ENCODE data around the gene USP36. TPM values are rescaled to one million over a fixed set of nuclear protein-coding genes. Genes with fewer than 3 reads are reported as not detected.

Gene USP36
- total RNA-seq, 1 experiment from 2014 or later = 28.8 TPM

DNA sequence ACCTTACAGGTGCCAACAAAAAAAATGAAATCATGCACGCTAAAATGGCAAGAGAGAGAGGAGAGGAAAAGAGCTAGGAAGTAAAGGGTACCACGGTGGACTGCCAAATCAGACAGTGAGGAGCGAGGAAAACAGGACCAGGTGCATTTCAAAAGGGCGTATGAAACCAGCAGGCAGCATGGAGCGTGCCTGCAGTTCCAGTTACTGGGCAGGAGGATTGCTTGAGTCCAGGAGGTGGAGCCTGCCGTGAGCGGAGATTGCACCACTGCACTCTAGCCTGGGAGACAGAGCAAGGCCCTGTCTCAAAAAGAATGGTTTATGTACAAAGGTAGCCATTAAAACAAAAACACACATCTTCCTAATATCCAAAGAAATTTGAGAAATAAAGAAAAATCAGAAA lies 16.4 kb downstream of the USP36 start:
- no peak for DNase-seq (ENCODE audit: low read depth)
- in situ Hi-C loops (cut with HindIII; ENCODE audit: low pct_unique_long_range_greater_than_20kb, low sequenced_read_pairs) = no loop called here

DNA sequence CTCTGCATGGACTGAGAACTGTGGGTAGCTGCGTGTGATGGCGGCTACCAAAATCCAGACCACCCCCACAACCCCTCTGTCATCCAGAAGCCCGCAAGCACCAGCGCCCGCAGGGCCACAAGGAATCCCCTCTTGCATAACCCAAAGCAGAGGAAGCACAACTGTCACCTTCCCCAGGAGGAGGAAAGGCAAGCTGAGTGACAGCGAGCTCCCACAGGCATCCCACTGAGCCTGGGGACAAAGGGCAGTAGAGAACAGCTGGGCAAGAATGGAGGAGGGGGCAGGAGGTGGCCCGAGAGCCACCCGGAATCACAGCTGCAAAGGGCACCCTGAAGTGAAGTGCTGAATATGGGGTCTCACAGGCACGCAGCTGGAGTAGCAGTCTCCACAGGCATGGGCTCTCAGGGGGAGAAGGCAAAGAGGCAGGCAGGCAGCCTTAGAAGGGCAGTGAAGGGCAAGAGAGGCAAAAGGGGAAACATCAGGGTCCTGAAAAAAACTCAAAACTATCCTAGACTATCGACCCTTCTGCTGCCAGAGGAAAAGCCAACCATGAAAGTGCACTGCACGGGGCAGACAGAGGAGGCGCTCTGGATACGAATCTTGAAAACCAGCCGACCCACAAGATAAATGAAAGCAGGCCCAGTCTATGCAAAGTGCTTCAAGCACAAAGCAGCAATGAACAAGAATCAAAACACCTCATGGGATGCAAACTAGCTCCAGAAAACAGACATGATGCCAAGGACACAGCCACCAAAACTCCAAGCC lies 17.1 kb downstream of the USP36 start:
- DNase-seq (ENCODE audit: low read depth) = no peak
- in situ Hi-C loops (cut with HindIII; ENCODE audit: low pct_unique_long_range_greater_than_20kb, low sequenced_read_pairs) = no loop called here

DNA sequence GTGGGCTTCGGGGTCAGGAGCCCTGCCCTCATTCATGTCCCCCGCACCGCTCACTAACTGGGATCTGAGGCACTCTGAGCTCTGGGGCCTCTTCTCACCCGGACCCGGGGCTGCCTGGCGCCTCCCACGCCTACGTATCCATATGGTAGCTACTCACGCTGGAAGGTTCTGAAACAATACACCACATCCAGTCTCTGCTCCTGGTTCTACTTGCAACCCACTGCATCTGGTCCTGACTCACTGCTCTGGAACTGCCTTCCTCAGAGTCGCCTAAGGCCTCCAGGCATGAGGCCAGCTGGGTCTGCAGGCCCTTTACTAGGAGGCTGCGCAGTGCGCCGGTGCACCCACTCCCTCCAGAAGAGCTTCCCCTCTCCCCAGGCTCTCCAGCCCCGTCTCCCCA lies 18.1 kb downstream of the USP36 start:
- no peak for DNase-seq (ENCODE audit: low read depth)
- in situ Hi-C loops (cut with HindIII; ENCODE audit: low pct_unique_long_range_greater_than_20kb, low sequenced_read_pairs) = no loop called here

DNA sequence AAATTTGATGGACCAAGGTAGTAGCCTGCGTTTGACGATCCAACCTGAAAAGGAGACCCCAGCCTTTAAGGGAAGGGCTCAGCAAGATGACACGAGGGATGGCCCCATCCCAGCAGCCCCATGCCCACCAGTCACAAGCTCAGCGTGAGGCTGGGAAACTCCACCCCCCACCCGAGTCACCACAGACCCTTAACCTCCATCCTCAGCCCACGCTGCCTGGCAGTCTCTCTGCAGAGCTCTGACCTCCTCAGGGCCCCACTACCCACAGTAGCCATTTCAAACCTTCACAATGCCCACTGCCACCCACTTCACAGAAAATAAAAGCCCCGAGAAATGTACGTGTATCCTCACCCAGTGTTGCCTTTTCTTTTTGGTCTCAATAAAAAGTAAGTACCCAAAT lies 18.7 kb downstream of the USP36 start:
- no peak for DNase-seq (ENCODE audit: low read depth)
- in situ Hi-C loops (cut with HindIII; ENCODE audit: low pct_unique_long_range_greater_than_20kb, low sequenced_read_pairs) = no loop called here

DNA sequence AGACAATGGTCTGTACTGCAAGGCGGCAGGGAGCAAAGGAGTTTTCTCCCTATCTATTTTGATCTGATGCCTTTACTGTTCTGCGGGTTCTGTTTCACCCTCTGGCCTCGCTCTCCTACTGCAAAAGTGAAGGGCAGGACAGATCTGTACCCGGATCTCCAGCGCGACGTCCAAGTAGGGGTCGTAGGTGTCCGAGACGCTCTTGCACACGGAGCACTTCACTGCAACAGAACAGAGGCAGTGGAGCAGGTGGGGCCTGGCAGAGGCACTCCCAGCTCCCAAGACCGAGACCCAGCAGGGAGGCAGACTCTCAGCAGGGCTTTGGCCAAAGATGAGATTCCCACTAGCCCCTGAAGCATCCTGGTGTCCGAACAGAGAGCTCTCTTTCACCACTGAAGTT lies 19.8 kb downstream of the USP36 start:
- no peak for DNase-seq (ENCODE audit: low read depth)
- in situ Hi-C loops (cut with HindIII; ENCODE audit: low pct_unique_long_range_greater_than_20kb, low sequenced_read_pairs) = no loop called here

DNA sequence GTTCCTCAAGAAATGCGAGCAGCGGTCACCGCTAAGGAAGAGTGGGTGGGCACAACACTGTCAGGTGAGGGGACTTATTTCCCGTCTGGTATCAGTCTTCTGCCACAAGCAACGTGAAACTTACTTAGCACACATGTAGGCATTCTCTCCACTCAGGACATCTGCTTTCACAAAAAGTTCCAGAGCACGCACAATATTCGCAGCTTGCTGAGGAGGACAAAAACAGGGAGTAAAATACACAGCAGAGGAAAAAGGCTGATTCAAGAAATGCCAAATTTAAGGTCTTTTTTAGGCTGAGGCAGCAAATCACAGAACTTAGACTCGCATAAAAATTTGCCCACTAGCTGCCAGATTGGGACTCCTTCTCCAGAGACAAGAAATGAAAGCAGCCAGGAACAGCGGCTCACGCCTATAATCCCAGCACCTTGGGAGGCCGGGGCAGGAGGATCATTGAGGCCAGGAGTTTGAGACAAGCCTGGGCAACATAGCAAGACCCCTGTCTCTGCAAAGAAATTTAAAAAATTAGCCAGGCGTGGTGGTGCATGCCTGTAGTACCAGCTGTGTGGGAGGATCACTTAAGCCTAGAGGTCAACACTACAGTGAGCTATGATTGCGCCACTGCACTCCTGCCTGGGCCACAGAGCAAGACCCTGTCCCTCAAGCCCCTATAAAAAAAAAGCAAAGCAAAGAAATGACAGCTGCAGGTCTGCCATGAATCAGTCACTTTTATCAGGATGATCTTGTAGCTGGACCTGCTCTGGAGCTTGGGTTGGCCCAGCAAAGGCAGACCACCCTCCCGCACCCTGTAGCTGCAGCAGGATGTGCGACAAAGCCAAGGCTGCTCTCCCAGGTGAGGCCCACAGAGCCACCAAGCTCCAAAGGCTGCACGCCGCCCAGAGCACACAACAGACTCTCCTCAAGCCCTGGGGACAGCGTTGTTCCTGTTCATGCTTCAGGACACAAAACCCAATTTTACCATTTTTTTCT lies 20.5 kb downstream of the USP36 start:
- in situ Hi-C loops (cut with HindIII; ENCODE audit: low pct_unique_long_range_greater_than_20kb, low sequenced_read_pairs) = no loop called here
- no peak for DNase-seq (ENCODE audit: low read depth)

DNA sequence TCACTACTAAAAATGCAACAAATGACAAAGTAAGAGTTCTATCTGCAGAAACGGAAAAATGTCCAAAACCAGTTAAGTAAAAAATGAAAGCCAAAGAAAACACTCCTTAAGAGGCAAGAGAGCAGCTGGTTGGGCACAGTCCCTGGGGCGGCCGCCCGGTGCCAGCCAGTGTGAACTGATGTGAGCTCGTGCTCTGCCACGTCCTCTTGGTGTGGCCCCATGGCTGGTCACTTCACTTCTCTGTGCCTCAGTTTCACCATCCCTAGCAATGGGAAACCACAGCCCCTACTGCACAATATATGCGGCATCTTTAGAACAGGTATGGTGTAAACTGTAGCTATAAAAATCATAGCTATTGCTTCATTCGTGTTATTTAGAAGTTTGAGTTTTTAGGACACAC lies 21.2 kb downstream of the USP36 start:
- in situ Hi-C loops (cut with HindIII; ENCODE audit: low pct_unique_long_range_greater_than_20kb, low sequenced_read_pairs) = no loop called here
- DNase-seq (ENCODE audit: low read depth) = no peak

DNA sequence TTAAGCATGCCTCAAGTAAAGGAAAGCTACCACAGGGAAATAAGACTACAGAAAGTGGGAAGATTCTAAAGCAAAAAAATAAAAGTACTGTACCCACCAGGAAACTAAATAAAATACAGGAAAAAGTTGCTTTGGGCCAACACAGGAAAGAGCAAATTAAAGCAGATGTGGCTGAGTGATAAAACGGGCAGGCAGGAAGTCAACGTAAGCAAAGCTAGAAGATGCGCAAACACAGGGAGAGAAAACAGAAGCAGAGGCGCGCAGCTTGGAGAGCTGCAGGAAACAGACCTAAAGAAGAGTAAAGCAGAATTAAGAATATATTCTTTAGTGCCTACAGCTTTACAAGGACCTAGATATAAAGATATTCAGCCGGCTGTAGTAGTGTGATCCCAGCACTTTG lies 21.7 kb downstream of the USP36 start:
- DNase-seq (ENCODE audit: low read depth) = no peak
- in situ Hi-C loops (cut with HindIII; ENCODE audit: low pct_unique_long_range_greater_than_20kb, low sequenced_read_pairs) = no loop called here

DNA sequence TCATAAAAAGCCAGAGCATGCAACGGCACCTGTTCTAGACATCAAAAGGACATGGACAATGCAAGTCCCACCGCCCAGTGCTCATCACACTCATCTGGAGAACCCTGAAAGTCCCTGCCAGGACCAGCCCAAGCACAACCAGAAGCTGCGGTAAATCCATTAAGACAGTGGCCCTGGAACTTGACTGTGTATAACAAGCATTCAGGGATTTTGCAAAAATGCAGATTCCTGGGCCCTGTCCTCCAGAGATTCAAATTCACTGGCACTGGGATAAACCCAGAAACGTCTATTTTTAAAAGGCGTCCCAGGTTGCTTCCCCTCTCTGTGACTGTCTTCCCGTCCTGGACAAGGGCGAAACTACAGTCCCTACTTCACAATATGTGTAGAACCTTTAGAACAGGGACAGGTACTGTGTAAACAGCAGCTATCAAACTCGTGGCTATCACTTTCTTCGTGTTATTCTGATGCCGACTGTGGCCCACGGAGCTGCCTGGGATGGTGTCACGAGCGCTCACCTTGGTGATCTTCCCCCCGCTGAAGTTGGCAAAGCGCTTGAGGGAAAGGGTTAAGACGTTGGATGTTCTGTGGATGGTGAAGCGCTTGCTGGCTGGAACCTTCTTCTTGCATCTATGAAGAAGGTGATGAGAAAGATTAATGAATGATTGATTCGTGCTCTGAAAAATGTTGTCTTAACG lies 22.3 kb downstream of the USP36 start:
- in situ Hi-C loops (cut with HindIII; ENCODE audit: low pct_unique_long_range_greater_than_20kb, low sequenced_read_pairs) = no loop called here
- no peak for DNase-seq (ENCODE audit: low read depth)

DNA sequence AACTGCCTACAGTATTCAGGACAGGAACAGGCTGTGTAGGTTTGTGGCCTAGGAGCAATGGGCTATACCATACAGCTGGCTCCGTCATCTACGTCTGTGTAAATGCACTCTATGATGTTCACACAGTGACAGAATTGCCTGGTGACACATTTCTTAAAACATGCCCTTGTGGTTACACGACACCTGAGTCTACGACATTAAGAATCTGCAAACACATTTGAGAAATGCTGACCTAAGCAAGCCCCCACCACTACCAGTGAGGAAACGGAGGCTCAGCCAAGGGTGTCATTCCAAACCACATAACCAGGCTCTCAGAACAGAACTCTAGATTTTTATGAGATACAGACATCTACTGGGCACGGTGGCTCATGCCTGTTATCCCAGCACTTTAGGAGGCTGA lies 23.5 kb downstream of the USP36 start:
- DNase-seq (ENCODE audit: low read depth) = no peak
- in situ Hi-C loops (cut with HindIII; ENCODE audit: low pct_unique_long_range_greater_than_20kb, low sequenced_read_pairs) = no loop called here

DNA sequence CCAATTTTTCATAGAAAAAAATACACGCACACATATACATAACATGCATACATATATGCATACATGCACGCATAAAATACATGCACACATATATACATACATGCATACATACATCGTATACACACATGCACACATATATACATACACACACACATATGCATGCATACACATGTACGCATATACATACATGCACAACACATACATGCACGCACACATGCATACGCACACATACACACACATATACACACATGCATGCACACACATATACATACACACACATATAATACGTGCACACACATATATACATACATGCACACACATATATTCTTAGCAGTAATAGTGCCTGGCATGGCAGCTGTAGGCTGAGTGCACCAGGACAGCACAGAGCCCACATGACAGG lies 24.9 kb downstream of the USP36 start:
- in situ Hi-C loops (cut with HindIII; ENCODE audit: low pct_unique_long_range_greater_than_20kb, low sequenced_read_pairs) = no loop called here
- no peak for DNase-seq (ENCODE audit: low read depth)

DNA sequence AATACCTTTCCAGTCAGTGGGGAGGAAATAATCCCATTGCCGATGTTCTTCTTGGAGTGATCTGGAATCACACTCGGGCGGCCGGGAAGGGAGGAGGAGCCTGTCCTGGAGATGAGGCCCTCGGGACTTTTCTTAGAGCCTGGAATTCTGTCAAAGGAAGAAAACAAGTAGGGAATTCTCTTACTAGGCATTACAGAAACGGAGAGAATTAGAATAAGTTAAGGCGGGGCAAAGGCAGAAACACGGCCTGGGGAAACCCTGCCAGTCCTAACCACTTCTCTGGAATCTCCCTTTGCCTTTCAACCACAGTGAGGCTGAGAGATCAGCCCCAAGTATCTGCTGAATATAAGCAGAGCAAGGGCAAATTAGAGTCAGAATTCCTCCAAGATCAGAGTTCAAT lies 27.8 kb downstream of the USP36 start:
- no peak for DNase-seq (ENCODE audit: low read depth)
- in situ Hi-C loops (cut with HindIII; ENCODE audit: low pct_unique_long_range_greater_than_20kb, low sequenced_read_pairs) = no loop called here

DNA sequence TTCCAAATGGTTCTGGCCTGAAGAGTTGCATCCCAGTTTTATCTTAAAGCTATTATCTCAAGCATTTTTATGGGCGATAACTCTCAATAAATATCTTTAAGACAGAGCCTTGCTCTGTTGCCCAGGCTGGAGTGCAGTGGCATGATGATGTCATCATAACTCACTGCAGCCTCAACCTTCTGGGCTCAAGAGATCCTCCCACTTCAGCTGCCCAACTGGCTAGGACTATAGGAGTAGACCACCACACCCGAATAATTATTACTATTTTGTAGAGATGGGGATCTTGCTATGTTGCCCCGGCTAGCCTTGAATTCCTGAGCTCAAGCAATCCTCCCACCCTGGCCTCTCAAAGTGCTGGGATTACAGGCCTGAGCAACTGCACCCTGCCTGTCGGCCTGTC lies 32.5 kb downstream of the USP36 start:
- in situ Hi-C loops (cut with HindIII; ENCODE audit: low pct_unique_long_range_greater_than_20kb, low sequenced_read_pairs) = no loop called here
- DNase-seq (ENCODE audit: low read depth) = no peak

DNA sequence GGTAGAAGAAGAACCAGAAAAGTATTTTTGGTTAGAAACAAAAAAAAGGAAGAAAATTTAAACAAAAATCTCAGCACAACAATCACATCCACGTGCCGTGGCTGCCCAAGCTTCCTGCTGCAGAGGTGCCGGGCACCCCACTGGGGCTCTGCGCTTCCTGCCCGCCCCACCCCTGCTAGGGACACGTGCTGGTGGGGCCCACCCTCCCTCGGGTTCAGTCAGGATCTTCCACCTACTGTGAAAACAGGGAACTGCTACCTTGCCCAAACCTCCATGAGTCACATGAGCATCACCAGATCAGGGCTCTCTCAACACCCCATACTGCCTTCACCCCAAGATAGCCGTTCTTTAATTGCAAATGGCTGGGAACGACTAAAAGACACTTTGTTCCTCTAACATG lies 34.2 kb downstream of the USP36 start:
- in situ Hi-C loops (cut with HindIII; ENCODE audit: low pct_unique_long_range_greater_than_20kb, low sequenced_read_pairs) = no loop called here
- no peak for DNase-seq (ENCODE audit: low read depth)

DNA sequence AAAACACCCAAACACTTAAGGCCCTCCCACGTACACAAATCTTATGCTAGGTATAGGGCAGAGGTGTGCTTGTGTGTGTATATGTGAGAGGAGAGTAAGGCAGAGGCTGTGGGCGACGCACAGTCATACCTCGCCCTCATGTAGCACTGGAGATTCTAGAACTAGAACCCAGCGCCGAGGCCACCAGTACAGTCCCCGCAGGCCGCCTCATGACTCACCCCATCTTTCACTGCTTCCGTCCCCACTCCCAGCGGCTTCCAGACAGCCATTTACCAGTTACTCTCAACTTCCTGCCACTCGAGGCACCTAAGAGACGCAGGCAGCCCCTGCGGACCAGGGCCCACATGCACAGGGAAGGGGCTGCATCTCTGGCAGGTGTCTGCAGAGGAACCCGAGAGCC lies 35.3 kb downstream of the USP36 start:
- DNase-seq (ENCODE audit: low read depth) = no peak
- in situ Hi-C loops (cut with HindIII; ENCODE audit: low pct_unique_long_range_greater_than_20kb, low sequenced_read_pairs) = no loop called here

DNA sequence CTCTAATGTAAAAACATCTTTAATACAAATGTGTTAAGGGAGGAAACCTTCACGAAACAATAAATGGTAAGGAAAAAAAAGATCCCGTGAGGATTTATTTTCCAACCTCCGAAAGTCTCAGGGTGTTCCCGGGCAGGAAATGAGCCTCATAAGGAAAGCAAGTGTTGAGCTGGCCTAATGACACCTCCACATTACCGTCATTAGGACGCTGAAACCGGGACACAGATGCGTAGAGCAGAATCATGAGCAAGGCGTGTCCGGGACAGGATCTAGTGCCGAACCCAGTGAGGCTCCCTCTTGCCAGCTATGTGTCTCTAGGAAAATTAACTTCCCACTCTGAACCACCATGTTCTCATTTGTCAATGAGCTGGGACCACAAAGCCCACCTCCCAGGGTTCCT lies 35.8 kb downstream of the USP36 start:
- no peak for DNase-seq (ENCODE audit: low read depth)
- in situ Hi-C loops (cut with HindIII; ENCODE audit: low pct_unique_long_range_greater_than_20kb, low sequenced_read_pairs) = no loop called here

DNA sequence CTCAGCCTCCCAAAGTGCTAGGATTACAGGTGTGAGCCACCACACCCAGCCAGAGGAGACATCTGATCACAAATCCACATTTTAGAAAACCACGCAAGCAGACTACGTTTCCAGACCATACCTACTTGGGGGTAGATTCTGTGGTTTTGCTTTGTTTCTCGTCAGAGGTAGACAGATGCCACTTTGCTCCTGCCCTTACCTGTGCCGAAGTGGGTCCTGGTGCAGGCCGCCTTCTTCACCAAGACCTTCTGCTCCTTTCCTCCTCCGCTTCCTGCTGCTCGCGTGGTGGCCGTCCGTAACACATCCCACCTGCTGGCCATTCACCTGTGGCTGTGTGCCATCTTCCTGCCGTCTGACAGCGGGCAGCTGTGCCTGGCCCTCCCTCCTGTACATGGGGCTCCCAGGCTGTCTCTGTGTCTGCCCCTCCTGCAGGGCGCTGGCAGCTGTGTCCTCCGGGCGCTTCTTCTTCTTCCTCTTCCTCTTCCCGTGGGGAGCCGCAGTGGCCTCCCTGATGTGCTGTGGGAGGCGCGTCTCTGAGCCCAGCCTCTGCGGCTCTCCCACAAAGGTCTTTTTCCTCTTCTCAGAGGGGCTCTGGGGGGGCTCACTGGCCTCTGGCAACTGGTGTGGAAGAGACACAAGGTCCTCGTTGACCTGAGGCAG lies 37.3 kb downstream of the USP36 start:
- in situ Hi-C loops (cut with HindIII; ENCODE audit: low pct_unique_long_range_greater_than_20kb, low sequenced_read_pairs) = no loop called here
- no peak for DNase-seq (ENCODE audit: low read depth)

DNA sequence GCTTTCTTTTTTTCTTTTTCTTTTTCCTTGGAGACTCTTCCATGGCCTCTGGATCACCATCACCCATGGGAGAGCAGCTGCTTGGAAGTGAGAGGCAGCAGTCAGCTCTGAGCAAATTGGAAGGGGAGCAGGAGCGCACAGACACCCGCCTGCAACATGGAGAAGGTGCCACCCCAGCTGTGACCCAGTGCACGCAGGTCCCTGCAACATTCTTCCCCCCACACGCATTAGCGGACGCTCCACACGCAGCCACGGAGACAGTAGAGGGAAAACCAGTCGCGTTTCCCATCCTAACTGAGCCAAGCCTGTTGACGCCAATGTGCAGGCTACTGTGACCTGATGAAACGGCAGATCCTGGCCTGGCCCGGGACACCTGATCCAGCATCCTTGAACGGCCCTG lies 38.2 kb downstream of the USP36 start:
- in situ Hi-C loops (cut with HindIII; ENCODE audit: low pct_unique_long_range_greater_than_20kb, low sequenced_read_pairs) = no loop called here
- DNase-seq (ENCODE audit: low read depth) = no peak

DNA sequence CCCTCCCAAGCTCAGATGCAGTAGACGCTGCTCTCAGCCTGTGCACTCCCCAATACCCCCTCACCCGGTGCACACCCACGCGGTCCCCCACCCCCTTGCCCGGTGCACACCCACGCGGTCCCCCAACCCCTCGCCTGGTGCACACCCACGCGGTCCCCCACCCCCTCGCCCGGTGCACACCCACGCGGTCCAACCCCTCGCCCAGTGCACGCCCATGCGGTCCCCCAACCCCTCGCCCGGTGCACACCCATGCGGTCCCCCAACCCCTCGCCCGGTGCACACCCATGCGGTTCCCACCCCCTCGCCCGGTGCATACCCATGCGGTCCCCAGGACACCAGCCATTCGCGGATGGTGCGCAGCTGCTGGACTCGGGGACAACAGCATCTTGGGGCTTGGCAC lies 38.6 kb downstream of the USP36 start:
- in situ Hi-C loops (cut with HindIII; ENCODE audit: low pct_unique_long_range_greater_than_20kb, low sequenced_read_pairs) = no loop called here
- DNase-seq (ENCODE audit: low read depth) = no peak

All from Caki2 (cell line).